Pancreas (tissue), 10 donors: ENCODE data around the gene KDM2B. TPM values are rescaled to one million over a fixed set of nuclear protein-coding genes. Genes with fewer than 3 reads are reported as not detected.

ENCODE experiments used
- ATAC-seq, 4 donors: fragments of 200-7000 bp; cut with Tn5 transposase; one replicate each; pipeline versions ENCODE4 v1.8.0 to v1.9.1; 2020; ENCODE audit warnings: mild to moderate bottlenecking in 4 of 4, moderate library complexity in 4 of 4
- DNase-seq, 6 donors: peaks; one replicate each; pipeline ENCODE4 v3.0.0-alpha.2; 2020
- FAIRE-seq: peaks from 2 replicates; lab custom pipeline; 2012; peaks lifted over from hg19 to GRCh38; lab: Jason Lieb, UNC
- H3K27ac ChIP-seq, 4 donors: fragments of 200-600 bp; sonication (generic); 1 replicate in 3 of 4; 2 replicates in 1 of 4; pipeline versions ENCODE4 v1.5.0 to v1.8.0; 2020
- H3K27me3 ChIP-seq, 4 donors: fragments of 200-600 bp; one replicate each; pipeline ENCODE4 v1.8.0; 2021
- H3K36me3 ChIP-seq, 3 donors: fragments of 200-600 bp; sonication (generic) in 1 of 3; one replicate each; pipeline versions ENCODE4 v1.5.0 to v1.8.0; 2020 to 2021
- H3K4me1 ChIP-seq, 3 donors: fragments of 200-600 bp; one replicate each; pipeline ENCODE4 v1.8.0; 2021
- H3K4me3 ChIP-seq, 4 donors: fragments of 200-600 bp; sonication (generic) in 2 of 4; one replicate each; pipeline versions ENCODE4 v1.5.0 to v1.8.0; 2020 to 2021
- H3K9me3 ChIP-seq, 4 donors: fragments of 200-600 bp; one replicate each; pipeline ENCODE4 v1.8.0; 2021
- whole genome bisulfite sequencing, 2 donors: extraction: QIAGEN DNeasy Blood & Tissue Kit; methylation state at CpG; one replicate each; pipeline ENCODE4 v1.1.7; 2013; 5-methylcytosine and 5-hydroxymethylcytosine counted together
- intact Hi-C, 3 donors: fragments of 100-400 bp; cut with DNase I; formaldehyde crosslinking; loops; one replicate each; pipeline versions ENCODE4 v1.11.1 to v1.14.2; 2022
- polyA plus RNA-seq, 2 donors: library from polyadenylated mRNA; stranded (reverse); fragments of 200-250 nt; gene quantifications; one replicate each; pipeline ENCODE4 v1.2.3, GENCODE V29; 2013
- total RNA-seq, 6 donors: library from RNA; stranded (reverse); fragmentation: NEBNext Ultra II Directional in 4 of 6; extraction: Animal tissue kit (Norgen Biotek cat#: 25700) in 4 of 6; gene quantifications; one replicate each; pipeline versions ENCODE4 v1.2.1 to v1.2.4, GENCODE V29; 2021 to 2023
- TF ChIP-seq, protein P1 (sequence below), 4 donors: fragments of 200-600 bp; sonication (generic) in 3 of 4; IDR thresholded peaks; one replicate each; pipeline versions ENCODE4 v1.5.0 to v1.8.0; 2021; ENCODE audit warnings: antibody characterized with exemption in 4 of 4
- donor health status: healthy with polysubstance abuse.
- donor health status: DM: no; HTN: no; CAD: no; lungs with moderate emphysema.
- donor health status: DM: no; HTN: no; CAD: no.
- donor health status: control.
- donor health status: control.
- donor health status: Bipolar disorder and iron deficiency.
- donor health status: DM: yes; HTN: yes; CAD: no.
- donor health status: DM: no; HTN: no; CAD: no.
- donor health status: DM: no; HTN: no; CAD: no.
- donor health status: DM: yes; HTN: yes; CAD: no.

KDM2B gene
- total and polyA plus RNA-seq, 8 donors: 7.4 to 21.7 (median 10.3) TPM

- FAIRE-seq (no peak), DNase-seq (no peak), ATAC-seq (no peak)
- Histone ChIP-seq H3K27me3 (no peaks in the 10 kb centered on the region), H3K4me1 (no peaks in the 10 kb centered on the region), H3K36me3 (no peaks in the 10 kb centered on the region), H3K27ac (no peak overlapping the region), H3K9me3 (no peaks in the 10 kb centered on the region), H3K4me3 (no peak overlapping the region)
- intact Hi-C loops: no loop called here
- TF ChIP-seq, protein P1, sequence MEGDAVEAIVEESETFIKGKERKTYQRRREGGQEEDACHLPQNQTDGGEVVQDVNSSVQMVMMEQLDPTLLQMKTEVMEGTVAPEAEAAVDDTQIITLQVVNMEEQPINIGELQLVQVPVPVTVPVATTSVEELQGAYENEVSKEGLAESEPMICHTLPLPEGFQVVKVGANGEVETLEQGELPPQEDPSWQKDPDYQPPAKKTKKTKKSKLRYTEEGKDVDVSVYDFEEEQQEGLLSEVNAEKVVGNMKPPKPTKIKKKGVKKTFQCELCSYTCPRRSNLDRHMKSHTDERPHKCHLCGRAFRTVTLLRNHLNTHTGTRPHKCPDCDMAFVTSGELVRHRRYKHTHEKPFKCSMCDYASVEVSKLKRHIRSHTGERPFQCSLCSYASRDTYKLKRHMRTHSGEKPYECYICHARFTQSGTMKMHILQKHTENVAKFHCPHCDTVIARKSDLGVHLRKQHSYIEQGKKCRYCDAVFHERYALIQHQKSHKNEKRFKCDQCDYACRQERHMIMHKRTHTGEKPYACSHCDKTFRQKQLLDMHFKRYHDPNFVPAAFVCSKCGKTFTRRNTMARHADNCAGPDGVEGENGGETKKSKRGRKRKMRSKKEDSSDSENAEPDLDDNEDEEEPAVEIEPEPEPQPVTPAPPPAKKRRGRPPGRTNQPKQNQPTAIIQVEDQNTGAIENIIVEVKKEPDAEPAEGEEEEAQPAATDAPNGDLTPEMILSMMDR (IDR thresholded peaks at IDR 0.05): no peak
Observed at GRCh38 chr12:121519227-121519626, 61.6 kb downstream of the KDM2B start.

DNA sequence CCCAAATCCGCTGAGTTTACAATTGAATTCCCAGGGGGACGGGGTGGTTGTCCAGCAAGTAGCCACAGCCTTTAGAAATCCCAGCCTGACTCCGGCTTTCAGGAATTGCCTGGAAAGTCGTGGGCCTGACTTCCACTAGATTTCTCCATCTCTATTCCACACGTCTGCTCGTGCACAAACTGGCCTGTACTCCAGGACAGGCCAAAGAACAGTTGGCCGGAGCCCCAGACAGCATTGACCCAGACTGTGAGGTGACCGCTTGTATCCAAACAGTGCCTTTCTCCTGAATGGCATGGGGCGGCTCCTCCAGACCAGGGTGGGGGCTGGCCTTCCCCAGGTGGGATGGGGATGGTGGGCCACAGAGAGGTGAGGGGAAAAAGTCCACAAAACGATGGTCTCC, 62.2 kb downstream of the KDM2B start:
- no peak overlapping the region for H3K27ac ChIP-seq
- no peaks in the 10 kb centered on the region for H3K4me1 ChIP-seq
- TF ChIP-seq, protein P1 (IDR thresholded peaks at IDR 0.05): no peak
- no peak overlapping the region for H3K4me3 ChIP-seq
- intact Hi-C loops: no loop called here
- 85 to 86% methylated on average over 10 of the region's 10 CpGs for WGBS, 2 donors
- ATAC-seq (no peak), FAIRE-seq (no peak), DNase-seq (no peak)
- H3K9me3 ChIP-seq: no peaks in the 10 kb centered on the region
- no peaks in the 10 kb centered on the region for H3K36me3 ChIP-seq
- H3K27me3 ChIP-seq: no peaks in the 10 kb centered on the region

GRCh38 chr12:121516437-121517011, 64.3 kb downstream of the KDM2B start:
- ATAC-seq: no peak
- intact Hi-C loops: no loop called here

DNA sequence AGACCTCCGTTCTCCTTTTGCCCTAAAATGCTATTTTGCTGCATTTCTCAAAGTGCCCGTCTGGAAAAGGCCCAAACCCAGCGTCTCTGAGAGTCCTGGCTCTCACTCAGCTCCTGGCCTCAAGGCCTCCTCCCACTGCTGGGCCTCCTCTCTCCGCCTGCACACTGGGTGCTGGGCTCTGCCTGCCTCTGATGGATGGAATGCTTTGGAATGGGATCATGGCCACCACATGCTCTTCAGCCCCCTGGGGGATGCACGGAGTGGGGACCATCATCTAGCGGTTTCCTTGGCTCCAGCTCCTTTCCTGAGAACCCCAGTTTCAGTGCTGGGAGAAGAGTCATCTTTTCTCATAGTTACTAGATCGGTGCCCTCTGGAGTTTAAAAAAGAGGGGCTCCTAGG, 65.2 kb downstream of the KDM2B start:
- intact Hi-C loops: no loop called here
- TF ChIP-seq, protein P1 (IDR thresholded peaks at IDR 0.05): no peak
- Histone ChIP-seq H3K27ac (no peak overlapping the region), H3K4me3 (no peak overlapping the region), H3K9me3 (no peaks in the 10 kb centered on the region), H3K27me3 (no peaks in the 10 kb centered on the region), H3K4me1 (no peaks in the 10 kb centered on the region), H3K36me3 (peaks cover 0 to 6% (median 0%) of the 10 kb centered on the region in 3 donors)
- DNase-seq (no peak), FAIRE-seq (no peak), ATAC-seq (no peak)
- 82 to 84% methylated on average over 7 of the region's 7 CpGs for WGBS, 2 donors

More at GRCh38 chr12:121516437-121517011, 64.3 kb downstream of the KDM2B start:
- FAIRE-seq: no peak
- H3K9me3 ChIP-seq: no peaks in the 10 kb centered on the region
- H3K27me3 ChIP-seq: no peaks in the 10 kb centered on the region
- no peak overlapping the region for H3K4me3 ChIP-seq
- peaks cover 0 to 6% (median 0%) of the 10 kb centered on the region in 3 donors for H3K36me3 ChIP-seq
- TF ChIP-seq, protein P1 (IDR thresholded peaks at IDR 0.05): no peak
- DNase-seq: no peak
- WGBS, 2 donors: 85 to 87% methylated on average over 10 of the region's 10 CpGs
- H3K27ac ChIP-seq: no peak overlapping the region
- H3K4me1 ChIP-seq: no peaks in the 10 kb centered on the region

DNA sequence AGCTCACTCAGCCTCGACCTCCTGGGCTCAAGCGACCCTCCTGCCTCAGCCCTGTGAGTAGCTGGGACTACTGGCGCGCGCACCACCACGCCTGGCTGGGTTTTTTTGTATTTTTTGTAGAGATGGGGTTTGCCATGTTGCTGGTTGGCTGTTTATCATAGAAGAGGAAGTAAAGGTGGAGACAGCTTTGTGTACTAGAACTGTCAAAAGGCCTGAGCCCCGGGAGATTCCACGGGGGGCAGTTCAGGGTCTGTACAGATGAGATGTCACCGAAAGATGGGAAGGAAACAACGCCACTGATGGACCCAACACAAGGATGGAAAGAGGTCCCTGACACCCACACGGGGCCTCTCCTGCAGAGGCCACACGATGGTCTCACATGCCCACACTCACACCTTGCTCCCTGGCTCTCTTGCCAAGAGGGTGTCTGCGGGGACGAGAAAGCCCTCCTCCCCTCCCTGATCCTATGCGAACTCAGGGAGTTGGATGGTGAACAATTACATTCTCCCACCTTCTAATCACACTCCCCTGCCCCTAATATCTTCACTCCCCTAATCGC, 66.6 kb downstream of the KDM2B start:
- FAIRE-seq (no peak), ATAC-seq (no peak), DNase-seq (no peak)
- TF ChIP-seq, protein P1 (IDR thresholded peaks at IDR 0.05): no peak
- H3K27ac ChIP-seq: no peak overlapping the region
- H3K27me3 ChIP-seq: no peaks in the 10 kb centered on the region
- H3K4me1 ChIP-seq: no peaks in the 10 kb centered on the region
- H3K4me3 ChIP-seq: no peak overlapping the region
- 74 to 78% methylated on average over 16 of the region's 16 CpGs for WGBS, 2 donors
- intact Hi-C loops: no loop called here
- no peaks in the 10 kb centered on the region for H3K9me3 ChIP-seq
- H3K36me3 ChIP-seq: peaks cover 0 to 6% (median 0%) of the 10 kb centered on the region in 3 donors
